Endothelial cell of umbilical vein (primary cell): ENCODE results near the gene HES7. TPM values are rescaled to one million over a fixed set of nuclear protein-coding genes. Genes with fewer than 3 reads are reported as not detected.

Experiments used
- BruUV-seq: library from RNA; stranded (reverse); fragments of 400-500 nt; replicated peaks from 2 replicates; lab custom pipeline; 2021; lab: Mats Ljungman, UMichigan
- CTCF ChIA-PET: fragments of 300-600, 350-600 bp; sonication (Branson Sonifier 250); formaldehyde crosslinking; loops from one replicate; lab custom pipeline; 2021; ENCODE audit warnings: antibody characterized with exemption, inconsistent platforms; lab: Charles Lee
- POLR2A ChIA-PET: fragments of 300-600, 350-600 bp; sonication (Branson Sonifier 250); formaldehyde crosslinking; loops from one replicate; lab custom pipeline; 2021; ENCODE audit warnings: antibody characterized with exemption, inconsistent platforms; lab: Charles Lee
- DNase-seq: peaks from one replicate; pipeline ENCODE4 v3.0.0-alpha.2; 2011; ENCODE audit warnings: low read depth, low spot score
- FAIRE-seq: peaks from 2 replicates; lab custom pipeline; 2011; peaks lifted over from hg19 to GRCh38; lab: Jason Lieb, UNC
- H2AFZ ChIP-seq: 2 replicates; pipeline ENCODE4 v1.6.0; 2012; ENCODE audit warnings: low read depth, low read length, control low read depth, inconsistent platforms
- H3K27ac ChIP-seq: 2 replicates; pipeline ENCODE4 v1.5.1; 2011; ENCODE audit warnings: low read depth, mild to moderate bottlenecking, control low read depth, low read length, moderate library complexity; ENCODE audit not compliant: insufficient read depth
- H3K27me3 ChIP-seq, 2 experiments: 2 replicates each; pipeline versions ENCODE4 v1.6.0 to v1.6.1; 2011; ENCODE audit warnings: low read length in 2 of 2, mixed read lengths in 1 of 2; ENCODE audit not compliant: control insufficient read depth in 2 of 2, insufficient read depth in 2 of 2
- H3K36me3 ChIP-seq, 2 experiments: 2 replicates in 1 of 2; 3 replicates in 1 of 2; pipeline ENCODE4 v1.5.1; 2011; ENCODE audit warnings: low read length in 2 of 2, mild to moderate bottlenecking in 1 of 2, moderate library complexity in 1 of 2; ENCODE audit not compliant: control insufficient read depth in 2 of 2, insufficient read depth in 2 of 2; ENCODE audit errors: extremely low read depth in 1 of 2
- H3K4me1 ChIP-seq: 3 replicates; pipeline ENCODE4 v1.5.1; 2011; ENCODE audit warnings: mild to moderate bottlenecking, low read length; ENCODE audit not compliant: control insufficient read depth, insufficient read depth; ENCODE audit errors: extremely low read depth
- H3K4me2 ChIP-seq: 2 replicates; pipeline ENCODE4 v1.6.1; 2011; ENCODE audit warnings: low read length, control low read depth, mixed read lengths; ENCODE audit not compliant: insufficient read depth
- H3K4me3 ChIP-seq, 3 experiments: fragments of 200-600 bp in 1 of 3; sonication (generic), shearing (Covaris generic) in 1 of 3; replicated peaks in 1 of 3; 2 replicates each; pipeline ENCODE4 v1.5.1; 2011 to 2016; ENCODE audit warnings: control low read depth in 3 of 3, low read length in 3 of 3, mild to moderate bottlenecking in 2 of 3, inconsistent platforms in 1 of 3, low read depth in 1 of 3, moderate library complexity in 1 of 3; ENCODE audit not compliant: insufficient read depth in 1 of 3
- H3K79me2 ChIP-seq: 2 replicates; pipeline ENCODE4 v1.6.0; 2012; ENCODE audit warnings: low read length, inconsistent platforms; ENCODE audit not compliant: control insufficient read depth, insufficient read depth
- H3K9ac ChIP-seq: replicated peaks from 2 replicates; pipeline ENCODE3; 2011; ENCODE audit warnings: low read length, control low read depth; ENCODE audit not compliant: insufficient read depth; ENCODE audit errors: extremely low read depth
- H3K9me1 ChIP-seq: replicated peaks from 3 replicates; pipeline ENCODE4 v1.6.0; 2011; ENCODE audit warnings: mild to moderate bottlenecking, low read length; ENCODE audit not compliant: control insufficient read depth, insufficient read depth; ENCODE audit errors: extremely low read depth
- H3K9me3 ChIP-seq: replicated peaks from 2 replicates; pipeline ENCODE4 v1.5.1; 2012; ENCODE audit warnings: low read length, inconsistent platforms; ENCODE audit not compliant: control insufficient read depth, insufficient read depth
- H4K20me1 ChIP-seq: replicated peaks from 2 replicates; pipeline ENCODE3; 2011; ENCODE audit warnings: mild to moderate bottlenecking, low read length; ENCODE audit not compliant: control insufficient read depth, insufficient read depth; ENCODE audit errors: extremely low read depth
- FOS ChIP-seq: IDR thresholded peaks from 2 replicates; pipeline ENCODE4 v1.6.1; 2011; ENCODE audit warnings: mild to moderate bottlenecking, low read length, moderate library complexity, borderline replicate concordance; ENCODE audit not compliant: insufficient read depth
- GATA2 ChIP-seq: IDR thresholded peaks from 2 replicates; pipeline ENCODE4 v1.7.0; 2011; ENCODE audit warnings: low read depth, mild to moderate bottlenecking, moderate library complexity, mixed read lengths, low read length; ENCODE audit not compliant: insufficient read length, insufficient read depth
- POLR2AphosphoS5 ChIP-seq: IDR thresholded peaks from 2 replicates; pipeline ENCODE4 v1.6.1; 2012; ENCODE audit warnings: low read depth, mild to moderate bottlenecking, control low read depth, low read length, moderate library complexity; ENCODE audit not compliant: insufficient read depth
- dilution Hi-C: fragments of 300-500 bp; cut with MboI; formaldehyde crosslinking; loops from one replicate; pipeline ENCODE4 v1.15.0; 2019; ENCODE audit warnings: low sequenced_read_pairs; ENCODE audit not compliant: extremely low pct_ligation_motif_present
- intact Hi-C: fragments of 100-400 bp; cut with micrococcal nuclease; formaldehyde crosslinking; loops from one replicate; pipeline ENCODE4 v1.10.0; 2022
- polyA plus RNA-seq, 4 experiments: library from polyadenylated mRNA; depleted of rRNA in 3 of 4; stranded (reverse) in 3 of 4; unstranded in 1 of 4; fragments of >200 nt; gene quantifications; 2 replicates each; pipeline versions ENCODE4 v1.2.1 to v1.2.3, GENCODE V29; 2011 to 2012; ENCODE audit warnings: missing spikeins in 1 of 4
- total RNA-seq: library from RNA; stranded (reverse); gene quantifications from 2 replicates; pipeline ENCODE4 v1.2.3, GENCODE V29; 2021
- TF ChIP-seq, protein P1 (sequence below), 2 donors: IDR thresholded peaks; 1 replicate in 1 of 2; 2 replicates in 1 of 2; pipeline ENCODE4 v1.5.1; 2011; ENCODE audit warnings: low read length in 2 of 2, mild to moderate bottlenecking in 2 of 2, moderate library complexity in 2 of 2, control low read depth in 1 of 2, inconsistent platforms in 1 of 2, low read depth in 1 of 2; ENCODE audit not compliant: insufficient read depth in 1 of 2; ENCODE audit errors: extremely low read depth in 1 of 2
- TF ChIP-seq, protein P2 (sequence below): IDR thresholded peaks from 2 replicates; pipeline ENCODE4 v1.6.1; 2011; ENCODE audit not compliant: insufficient read depth, insufficient read length

Gene HES7
- total and polyA plus RNA-seq, 2 donors (not counting 3 experiments of a cell fraction or from before 2014, with no cell fraction given), result 0.19 to 0.51 TPM

DNA sequence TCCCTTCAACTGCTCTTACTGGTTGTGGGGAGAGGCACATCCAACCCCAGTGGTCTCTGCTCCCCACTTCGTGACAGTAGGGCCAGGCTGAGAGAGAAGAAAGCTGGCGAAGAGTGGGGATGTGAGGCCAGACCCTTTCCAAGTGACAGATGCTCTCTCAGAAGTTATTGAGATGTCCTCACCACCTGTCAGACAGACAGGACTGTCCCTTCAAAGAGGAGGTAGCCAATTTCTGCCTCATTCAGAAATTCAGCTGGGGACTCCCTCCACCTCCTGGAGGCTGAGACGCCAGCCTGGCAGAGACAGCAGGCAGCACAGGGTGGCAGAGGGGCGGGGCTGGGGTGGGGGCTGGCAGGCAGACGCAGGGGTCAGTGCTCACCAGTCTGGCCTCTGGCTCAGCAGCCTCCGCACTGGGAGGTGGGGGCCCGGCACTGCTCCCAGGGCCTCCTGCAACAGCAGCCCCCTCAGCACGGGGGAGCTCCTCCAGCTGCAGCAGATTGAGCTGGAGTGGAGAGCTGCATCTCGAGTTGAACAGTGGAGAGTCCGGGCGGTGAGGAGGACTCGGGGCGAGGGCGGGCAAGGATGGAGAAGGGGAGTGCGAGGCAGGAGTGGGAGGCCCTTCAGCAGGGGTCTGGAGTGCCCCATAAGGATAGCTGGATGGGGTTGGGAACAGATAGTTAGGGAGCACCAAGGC lies 19.1 kb upstream of the HES7 start:
- Histone ChIP-seq H4K20me1 (no peaks in the 10 kb centered on the region), H2AFZ (no peak overlapping the region), H3K36me3 (peaks cover 0 to 60% of the 10 kb centered on the region in 2 experiments), H3K9me3 (no peaks in the 10 kb centered on the region), H3K27me3 (no peaks in the 10 kb centered on the region), H3K4me3 (no peak overlapping the region), H3K4me2 (no peak overlapping the region), H3K27ac (no peak overlapping the region), H3K9me1 (no peaks in the 10 kb centered on the region), H3K79me2 (no peaks in the 10 kb centered on the region), H3K4me1 (peaks cover 9% of the 10 kb centered on the region), H3K9ac (no peak overlapping the region)
- no peak for DNase-seq
- dilution Hi-C loops (no loop called here), intact Hi-C loops (no loop called here)
- FAIRE-seq, result no peak
- POLR2A ChIA-PET, result interaction anchor here (1.2 kb wide), 1 partner anchor 9 kb away, joined by 4 read pairs; the partner anchor contains the start of gene PER1
- TF ChIP-seq, protein P1, sequence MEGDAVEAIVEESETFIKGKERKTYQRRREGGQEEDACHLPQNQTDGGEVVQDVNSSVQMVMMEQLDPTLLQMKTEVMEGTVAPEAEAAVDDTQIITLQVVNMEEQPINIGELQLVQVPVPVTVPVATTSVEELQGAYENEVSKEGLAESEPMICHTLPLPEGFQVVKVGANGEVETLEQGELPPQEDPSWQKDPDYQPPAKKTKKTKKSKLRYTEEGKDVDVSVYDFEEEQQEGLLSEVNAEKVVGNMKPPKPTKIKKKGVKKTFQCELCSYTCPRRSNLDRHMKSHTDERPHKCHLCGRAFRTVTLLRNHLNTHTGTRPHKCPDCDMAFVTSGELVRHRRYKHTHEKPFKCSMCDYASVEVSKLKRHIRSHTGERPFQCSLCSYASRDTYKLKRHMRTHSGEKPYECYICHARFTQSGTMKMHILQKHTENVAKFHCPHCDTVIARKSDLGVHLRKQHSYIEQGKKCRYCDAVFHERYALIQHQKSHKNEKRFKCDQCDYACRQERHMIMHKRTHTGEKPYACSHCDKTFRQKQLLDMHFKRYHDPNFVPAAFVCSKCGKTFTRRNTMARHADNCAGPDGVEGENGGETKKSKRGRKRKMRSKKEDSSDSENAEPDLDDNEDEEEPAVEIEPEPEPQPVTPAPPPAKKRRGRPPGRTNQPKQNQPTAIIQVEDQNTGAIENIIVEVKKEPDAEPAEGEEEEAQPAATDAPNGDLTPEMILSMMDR (IDR thresholded peaks at IDR 0.05; ENCODE audit: extremely low read depth in 1 of 2, insufficient read depth in 1 of 2, low read depth in 1 of 2, low read length in 2 of 2), result no peak
- TF ChIP-seq POLR2AphosphoS5 (no peak), GATA2 (no peak), FOS (no peak)
- TF ChIP-seq, protein P2, sequence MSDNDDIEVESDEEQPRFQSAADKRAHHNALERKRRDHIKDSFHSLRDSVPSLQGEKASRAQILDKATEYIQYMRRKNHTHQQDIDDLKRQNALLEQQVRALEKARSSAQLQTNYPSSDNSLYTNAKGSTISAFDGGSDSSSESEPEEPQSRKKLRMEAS, result no peak
- CTCF ChIA-PET, result interaction anchor here (0.6 kb wide), 1 partner anchor 564 kb away, joined by 3 read pairs; the partner anchor contains the start of gene CD68
- no TSS peak for BruUV-seq
